Liver (tissue), 9 donors: Measurements from ENCODE around the gene KLHL2. TPM values are rescaled to one million over a fixed set of nuclear protein-coding genes. Genes with fewer than 3 reads are reported as not detected.
A peak's percentile ranks its signal among the peaks of the same experiment; 100 is the strongest.

Experiments used
- DNase-seq: peaks from one replicate; pipeline ENCODE4 v3.0.0-alpha.2; 2017; ENCODE audit warnings: low spot score
- H3K27ac ChIP-seq, 2 donors: one replicate each; pipeline ENCODE4 v1.7.0; 2013; ENCODE audit warnings: inconsistent platforms in 2 of 2, low read length in 2 of 2, control low read depth in 1 of 2, low read depth in 1 of 2, mild to moderate bottlenecking in 1 of 2
- H3K27me3 ChIP-seq, 4 donors: one replicate each; pipeline versions ENCODE4 v1.6.1 to v1.7.0; 2013; ENCODE audit warnings: low read length in 3 of 4, inconsistent platforms in 1 of 4, mild to moderate bottlenecking in 1 of 4, moderate library complexity in 1 of 4; ENCODE audit not compliant: control insufficient read depth in 4 of 4, insufficient read depth in 4 of 4
- H3K36me3 ChIP-seq, 4 donors: one replicate each; pipeline versions ENCODE4 v1.6.1 to v1.7.0; 2013; ENCODE audit warnings: low read length in 3 of 4, mild to moderate bottlenecking in 3 of 4, low read depth in 1 of 4, moderate library complexity in 1 of 4; ENCODE audit not compliant: control insufficient read depth in 4 of 4, insufficient read depth in 3 of 4
- H3K4me1 ChIP-seq, 4 donors: one replicate each; pipeline versions ENCODE4 v1.6.1 to v1.7.0; 2013; ENCODE audit warnings: low read length in 3 of 4, mild to moderate bottlenecking in 3 of 4, moderate library complexity in 1 of 4; ENCODE audit not compliant: control insufficient read depth in 4 of 4, insufficient read depth in 4 of 4
- H3K4me3 ChIP-seq, 3 donors: one replicate each; pipeline versions ENCODE4 v1.6.1 to v1.7.0; 2013; ENCODE audit warnings: low read length in 3 of 3, control low read depth in 1 of 3, low read depth in 1 of 3, mild to moderate bottlenecking in 1 of 3
- H3K9ac ChIP-seq, 2 donors: one replicate each; pipeline ENCODE4 v1.7.0; 2013; ENCODE audit warnings: low read length in 2 of 2, mild to moderate bottlenecking in 2 of 2, moderate library complexity in 2 of 2, control low read depth in 1 of 2, low read depth in 1 of 2
- H3K9me3 ChIP-seq, 4 donors: one replicate each; pipeline versions ENCODE4 v1.6.1 to v1.7.0; 2013; ENCODE audit warnings: low read length in 3 of 4; ENCODE audit not compliant: control insufficient read depth in 4 of 4
- CTCF ChIP-seq: fragments of 150-350 bp; IDR thresholded peaks from 2 replicates; pipeline ENCODE4 v1.5.1; 2017; ENCODE audit warnings: improper control_type of control experiment, low read depth, low read length; ENCODE audit not compliant: missing input control
- EGR1 ChIP-seq, 2 donors: IDR thresholded peaks; 2 replicates each; pipeline ENCODE4 v1.6.1; 2016 to 2018; ENCODE audit warnings: antibody characterized with exemption in 2 of 2, low read depth in 2 of 2
- FOXA1 ChIP-seq: IDR thresholded peaks from 2 replicates; pipeline ENCODE4 v1.6.1; 2016; ENCODE audit warnings: antibody characterized with exemption
- FOXA2 ChIP-seq: IDR thresholded peaks from 2 replicates; pipeline ENCODE4 v1.6.1; 2016; ENCODE audit warnings: antibody characterized with exemption
- GABPA ChIP-seq, 2 donors: IDR thresholded peaks in 1 of 2; conservative IDR thresholded peaks in 1 of 2; 2 replicates each; pipeline ENCODE4 v1.6.1; 2016; ENCODE audit warnings: antibody characterized with exemption in 2 of 2, mild to moderate bottlenecking in 1 of 2, moderate library complexity in 1 of 2
- HNF4A ChIP-seq, 2 donors: conservative IDR thresholded peaks; 2 replicates each; pipeline ENCODE4 v1.6.1; 2016; ENCODE audit warnings: antibody characterized with exemption in 2 of 2, mild to moderate bottlenecking in 2 of 2
- HNF4G ChIP-seq: IDR thresholded peaks from 2 replicates; pipeline ENCODE4 v1.6.1; 2016; ENCODE audit warnings: antibody characterized with exemption
- JUND ChIP-seq, 2 donors: IDR thresholded peaks; 2 replicates each; pipeline ENCODE4 v1.6.1; 2016; ENCODE audit warnings: antibody characterized with exemption in 2 of 2
- NR2F2 ChIP-seq: IDR thresholded peaks from 2 replicates; pipeline ENCODE4 v1.6.1; 2016; ENCODE audit warnings: antibody characterized with exemption
- RAD21 ChIP-seq, 2 donors: IDR thresholded peaks; 2 replicates each; pipeline ENCODE4 v1.6.1; 2016; ENCODE audit warnings: antibody characterized with exemption in 2 of 2, mild to moderate bottlenecking in 2 of 2
- REST ChIP-seq: IDR thresholded peaks from 2 replicates; pipeline ENCODE4 v1.6.1; 2016; ENCODE audit warnings: antibody characterized with exemption, mild to moderate bottlenecking
- RXRA ChIP-seq, 2 donors: IDR thresholded peaks; 2 replicates each; pipeline ENCODE4 v1.6.1; 2017 to 2018; ENCODE audit warnings: antibody characterized with exemption in 2 of 2, mild to moderate bottlenecking in 1 of 2
- SP1 ChIP-seq: IDR thresholded peaks from 2 replicates; pipeline ENCODE4 v1.6.1; 2018; ENCODE audit warnings: antibody characterized with exemption, mild to moderate bottlenecking
- TAF1 ChIP-seq: conservative IDR thresholded peaks from 2 replicates; pipeline ENCODE4 v1.6.1; 2016; ENCODE audit warnings: antibody characterized with exemption, mild to moderate bottlenecking
- YY1 ChIP-seq: IDR thresholded peaks from 2 replicates; pipeline ENCODE4 v1.6.1; 2016; ENCODE audit warnings: antibody characterized with exemption, mild to moderate bottlenecking
- ZBTB33 ChIP-seq: IDR thresholded peaks from 2 replicates; pipeline ENCODE4 v1.6.1; 2016; ENCODE audit warnings: antibody characterized with exemption
- WGBS: extraction: QIAGEN DNeasy Blood & Tissue Kit; methylation state at CpG from one replicate; pipeline ENCODE4 v1.1.7; 2013; 5-methylcytosine and 5-hydroxymethylcytosine counted together
- polyA plus RNA-seq, 2 donors: library from polyadenylated mRNA; stranded (reverse) in 1 of 2; unstranded in 1 of 2; fragments of 200-250 nt in 1 of 2; fragments of >200 nt in 1 of 2; fragmentation: Nextera tagmentation in 1 of 2; extraction: Ambion mirVana in 1 of 2; gene quantifications; one replicate each; pipeline versions ENCODE4 v1.2.1 to v1.2.3, GENCODE V29; 2013 to 2015
- total RNA-seq, 2 donors: library from RNA; depleted of rRNA; stranded (reverse); fragments of >200 nt; gene quantifications; one replicate each; pipeline ENCODE4 v1.2.3, GENCODE V29; 2014
- TF ChIP-seq, protein P1 (sequence below): IDR thresholded peaks from 2 replicates; pipeline ENCODE4 v1.6.1; 2016; ENCODE audit warnings: antibody characterized with exemption
- TF ChIP-seq, protein P2 (sequence below): IDR thresholded peaks from 2 replicates; pipeline ENCODE4 v1.6.1; 2016; ENCODE audit warnings: antibody characterized with exemption
- donor health status: healthy.
- donor health status: healthy.
- donor health status: healthy.
- donor health status: healthy.
- donor health status: healthy.

The KLHL2 gene
- total and polyA plus RNA-seq, 4 donors, result 10.0 to 37.9 (median 13.6) TPM

DNA sequence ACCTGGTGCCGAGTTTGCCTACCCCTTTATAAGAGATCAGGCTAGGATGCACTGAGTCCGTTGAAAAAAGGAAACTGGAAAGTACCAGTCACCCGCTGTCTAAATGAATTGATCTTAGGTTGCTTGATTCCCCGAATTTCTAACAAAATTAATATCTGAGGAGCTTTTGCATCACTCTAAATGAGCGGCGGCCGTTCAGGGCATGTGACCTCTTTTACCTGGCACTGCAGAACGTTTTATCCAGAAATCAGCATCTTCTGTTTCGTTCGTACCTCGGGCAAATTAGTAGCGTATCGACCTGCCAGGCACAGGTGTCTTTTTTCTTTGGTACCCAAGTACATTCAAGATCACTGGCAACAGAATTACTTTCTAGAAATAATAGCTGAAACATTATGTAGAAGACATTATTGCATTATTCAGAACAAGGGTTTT lies 876 bp downstream of the KLHL2 start (continued):
- no peak for TF ChIP-seq ZBTB33

DNA sequence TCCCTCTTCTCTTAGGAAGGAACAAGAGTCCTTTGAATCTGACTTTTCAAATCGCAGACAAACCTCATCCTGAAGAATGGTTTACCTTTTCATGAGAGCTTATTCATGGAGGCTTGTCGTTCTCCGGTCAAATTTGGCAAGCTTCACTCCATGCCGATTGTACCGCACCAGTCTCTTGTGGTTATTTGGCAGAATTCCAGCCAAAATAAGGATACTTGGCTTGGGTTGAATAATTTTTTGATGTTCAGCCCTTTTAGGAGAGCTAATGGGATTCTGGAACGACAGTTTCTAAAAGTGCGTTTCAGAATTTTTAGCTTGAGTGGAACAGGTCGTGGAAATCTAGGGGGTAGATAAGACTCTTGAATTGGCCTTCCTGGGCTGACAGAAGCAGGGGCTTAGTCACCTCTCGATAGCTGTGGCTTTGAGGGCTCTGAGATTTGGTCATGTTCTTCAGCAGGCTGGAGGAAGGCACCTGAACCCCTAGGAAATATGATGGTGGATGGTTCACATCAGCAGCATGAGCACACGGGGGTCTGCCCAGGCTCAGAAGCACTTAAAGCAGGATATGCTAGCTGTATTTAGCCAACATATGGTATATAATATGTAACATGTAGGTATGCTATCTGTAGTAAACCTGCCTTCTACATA lies 1.5 kb downstream of the KLHL2 start:
- WGBS, result 51% methylated on average over 10 of the region's 10 CpGs
- Histone ChIP-seq H3K4me1 (peaks cover 10 to 42% (median 29%) of the 10 kb centered on the region in 4 donors), H3K36me3 (no peaks in the 10 kb centered on the region), H3K9ac (peak overlapping the region in 1 of 2 donors; percentile 83), H3K4me3 (peak overlapping the region in 2 of 3 donors; percentile 90 to 99), H3K9me3 (no peaks in the 10 kb centered on the region), H3K27ac (no peak overlapping the region), H3K27me3 (no peaks in the 10 kb centered on the region)
- TF ChIP-seq ZBTB33, result no peak
- DNase-seq, result no peak

DNA sequence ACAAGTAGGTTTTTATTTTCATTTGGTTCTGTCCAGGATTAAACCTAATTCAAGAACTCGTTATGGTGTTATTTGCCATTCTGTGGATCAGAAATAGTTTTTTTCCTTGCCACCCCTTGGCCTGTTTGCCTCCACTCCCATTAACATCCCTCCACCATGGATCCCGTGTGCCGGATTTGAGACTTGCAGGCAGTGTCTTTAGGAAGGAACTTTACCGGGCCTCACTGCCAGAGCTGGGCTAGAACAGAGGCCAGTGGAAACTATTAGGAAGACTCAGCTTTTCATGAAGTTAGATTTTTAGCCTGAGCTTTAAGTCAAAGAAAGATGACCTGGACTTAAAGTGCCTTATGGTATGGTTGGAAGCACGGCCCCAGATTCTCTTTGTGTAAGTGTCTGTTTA lies 2.4 kb downstream of the KLHL2 start:
- H3K27ac ChIP-seq, result no peak overlapping the region
- no peaks in the 10 kb centered on the region for H3K36me3 ChIP-seq
- DNase-seq, result no peak
- WGBS, result 82% methylated on average over 5 of the region's 5 CpGs
- H3K9ac ChIP-seq, result no peak overlapping the region
- peaks cover 8 to 35% (median 21%) of the 10 kb centered on the region in 4 donors for H3K4me1 ChIP-seq
- no peak overlapping the region for H3K4me3 ChIP-seq
- H3K27me3 ChIP-seq, result no peaks in the 10 kb centered on the region
- no peak for TF ChIP-seq FOXA2
- no peak for TF ChIP-seq JUND (IDR thresholded peaks at IDR 0.05)
- no peak for TF ChIP-seq FOXA1
- TF ChIP-seq RAD21 (IDR thresholded peaks at IDR 0.05), result no peak
- TF ChIP-seq ZBTB33, result no peak
- no peak for TF ChIP-seq GABPA (IDR thresholded peaks at IDR 0.05 in 1 of 2, conservative IDR thresholded peaks at IDR 0.05 in 1 of 2)
- no peak for TF ChIP-seq SP1
- TF ChIP-seq TAF1, result no peak
- no peak for TF ChIP-seq REST
- TF ChIP-seq NR2F2, result no peak
- no peak for TF ChIP-seq HNF4G
- TF ChIP-seq YY1, result no peak
- no peak for TF ChIP-seq RXRA (IDR thresholded peaks at IDR 0.05)
- TF ChIP-seq, protein P1, sequence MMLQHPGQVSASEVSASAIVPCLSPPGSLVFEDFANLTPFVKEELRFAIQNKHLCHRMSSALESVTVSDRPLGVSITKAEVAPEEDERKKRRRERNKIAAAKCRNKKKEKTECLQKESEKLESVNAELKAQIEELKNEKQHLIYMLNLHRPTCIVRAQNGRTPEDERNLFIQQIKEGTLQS, result no peak
- TF ChIP-seq HNF4A (conservative IDR thresholded peaks at IDR 0.05), result no peak
- TF ChIP-seq, protein P2, sequence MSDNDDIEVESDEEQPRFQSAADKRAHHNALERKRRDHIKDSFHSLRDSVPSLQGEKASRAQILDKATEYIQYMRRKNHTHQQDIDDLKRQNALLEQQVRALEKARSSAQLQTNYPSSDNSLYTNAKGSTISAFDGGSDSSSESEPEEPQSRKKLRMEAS, result no peak
- TF ChIP-seq EGR1 (IDR thresholded peaks at IDR 0.05; ENCODE audit: low read depth in 2 of 2), result no peak
- TF ChIP-seq CTCF, result no peak
- H3K9me3 ChIP-seq, result no peaks in the 10 kb centered on the region
